ENCODE measurements around the gene KIF3C.

DNA sequence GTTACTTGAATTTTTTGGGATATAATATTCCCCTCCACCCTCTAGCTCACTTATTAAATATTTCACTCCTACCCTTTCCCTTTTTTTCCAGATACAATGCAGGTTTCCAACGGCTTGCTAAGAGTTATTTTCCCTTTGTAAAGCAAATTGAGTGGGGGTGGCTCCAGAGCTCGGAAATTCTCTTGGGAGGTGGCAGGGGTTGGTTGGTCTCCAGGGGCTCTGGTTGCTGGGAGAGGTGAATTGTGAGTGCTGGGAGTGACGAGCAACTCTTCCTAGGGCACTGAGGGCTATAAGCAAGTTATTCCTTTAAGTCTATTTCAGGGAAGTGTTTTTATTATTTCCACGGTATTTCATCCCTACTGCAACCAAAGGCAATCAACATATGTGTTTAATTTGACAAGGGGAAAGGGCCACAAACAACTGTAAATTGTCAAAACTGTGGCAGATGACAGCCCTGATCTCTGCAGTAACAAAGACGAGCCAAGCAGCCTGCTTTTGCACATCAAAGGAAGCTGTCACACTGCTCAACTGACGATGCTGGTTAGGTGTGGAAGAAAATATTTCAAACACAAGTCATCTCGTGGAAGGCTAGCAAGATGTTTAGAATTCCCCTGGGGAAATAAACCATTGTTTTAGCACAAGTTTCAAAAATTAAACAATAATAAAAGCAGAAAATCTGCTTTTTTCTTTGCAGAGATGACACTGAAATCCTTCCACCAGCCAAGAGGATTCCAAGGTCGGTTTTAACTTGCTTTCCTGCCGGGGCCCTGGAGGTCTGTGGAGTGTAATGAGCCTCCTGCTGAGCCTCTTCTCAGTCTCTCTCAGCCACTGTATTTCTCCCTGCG, 69.2 kb downstream of the KIF3C start:
- TF ChIP-seq NFRKB (IDR thresholded peaks at IDR 0.05), result no peak
- TF ChIP-seq SP1 (IDR thresholded peaks at IDR 0.05), result no peak
- TF ChIP-seq ARNT (IDR thresholded peaks at IDR 0.05), result no peak
- no peak for TF ChIP-seq LEF1 (IDR thresholded peaks at IDR 0.05; ENCODE audit: borderline replicate concordance)

All from HEK293T (cell line).